ENCODE measurements around the gene SCUBE1. TPM values are rescaled to one million over a fixed set of nuclear protein-coding genes. Genes with fewer than 3 reads are reported as not detected.

The SCUBE1 gene
- total RNA-seq, 1 experiment from 2014 or later, result not detected

DNA sequence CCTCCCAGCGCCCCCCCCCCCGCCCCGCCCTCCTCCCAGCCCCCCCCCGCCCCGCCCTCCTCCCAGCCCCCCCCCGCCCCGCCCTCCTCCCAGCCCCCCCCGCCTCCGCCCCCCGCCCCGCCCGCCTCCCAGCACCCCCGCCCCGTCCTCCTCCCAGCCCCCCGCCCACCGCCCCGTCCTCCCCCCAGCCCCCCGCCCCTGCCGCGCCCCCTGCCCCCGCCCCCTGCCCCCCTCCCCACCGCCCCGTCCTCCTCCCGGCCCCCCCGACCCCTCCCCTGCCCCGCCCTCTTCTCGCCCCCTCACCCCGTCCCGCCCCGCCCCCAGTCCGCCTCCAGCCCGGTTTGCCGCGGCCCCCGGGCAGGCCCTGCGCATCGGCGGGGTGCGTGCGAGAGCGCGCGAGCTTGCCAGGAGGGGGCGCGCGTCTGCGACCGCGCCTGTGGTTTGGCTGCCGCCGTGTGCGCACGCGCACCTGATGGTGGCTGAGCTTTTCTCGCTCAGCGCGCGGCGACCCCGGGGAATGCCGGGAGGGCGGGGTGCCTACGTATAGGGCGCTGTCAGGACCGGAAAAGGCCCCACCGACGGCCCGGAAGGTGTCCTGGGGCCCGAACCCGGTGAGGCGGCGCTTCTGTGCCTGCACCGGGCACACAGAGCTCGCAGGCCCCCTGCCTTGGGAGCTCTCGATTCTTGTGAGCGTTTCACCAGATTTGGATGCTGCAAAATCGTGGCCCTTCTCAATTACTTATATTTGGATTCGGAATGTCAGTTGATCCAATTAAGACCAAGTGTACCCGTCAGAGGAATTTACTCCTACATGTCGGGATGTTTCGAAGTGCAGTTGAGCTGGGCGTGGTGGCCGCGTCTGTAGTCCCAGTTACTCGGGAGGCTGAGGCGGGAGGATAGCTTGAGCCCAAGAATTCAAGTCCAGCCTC, 155.7 kb downstream of the SCUBE1 start:
- CTCF ChIA-PET, result interaction anchor here (0.6 to 1.0 kb wide), 4 partner anchors 29 to 377 kb away, joined by 3 read pairs; no protein-coding TSS in a partner anchor
- no peak for TF ChIP-seq SIN3A (IDR thresholded peaks at IDR 0.05; ENCODE audit: borderline replicate concordance, insufficient read depth, low read depth, low read length)
- TF ChIP-seq POLR2AphosphoS5 (IDR thresholded peaks at IDR 0.05; ENCODE audit: low read depth, low read length), result peak; percentile 83
- TF ChIP-seq, protein P1, sequence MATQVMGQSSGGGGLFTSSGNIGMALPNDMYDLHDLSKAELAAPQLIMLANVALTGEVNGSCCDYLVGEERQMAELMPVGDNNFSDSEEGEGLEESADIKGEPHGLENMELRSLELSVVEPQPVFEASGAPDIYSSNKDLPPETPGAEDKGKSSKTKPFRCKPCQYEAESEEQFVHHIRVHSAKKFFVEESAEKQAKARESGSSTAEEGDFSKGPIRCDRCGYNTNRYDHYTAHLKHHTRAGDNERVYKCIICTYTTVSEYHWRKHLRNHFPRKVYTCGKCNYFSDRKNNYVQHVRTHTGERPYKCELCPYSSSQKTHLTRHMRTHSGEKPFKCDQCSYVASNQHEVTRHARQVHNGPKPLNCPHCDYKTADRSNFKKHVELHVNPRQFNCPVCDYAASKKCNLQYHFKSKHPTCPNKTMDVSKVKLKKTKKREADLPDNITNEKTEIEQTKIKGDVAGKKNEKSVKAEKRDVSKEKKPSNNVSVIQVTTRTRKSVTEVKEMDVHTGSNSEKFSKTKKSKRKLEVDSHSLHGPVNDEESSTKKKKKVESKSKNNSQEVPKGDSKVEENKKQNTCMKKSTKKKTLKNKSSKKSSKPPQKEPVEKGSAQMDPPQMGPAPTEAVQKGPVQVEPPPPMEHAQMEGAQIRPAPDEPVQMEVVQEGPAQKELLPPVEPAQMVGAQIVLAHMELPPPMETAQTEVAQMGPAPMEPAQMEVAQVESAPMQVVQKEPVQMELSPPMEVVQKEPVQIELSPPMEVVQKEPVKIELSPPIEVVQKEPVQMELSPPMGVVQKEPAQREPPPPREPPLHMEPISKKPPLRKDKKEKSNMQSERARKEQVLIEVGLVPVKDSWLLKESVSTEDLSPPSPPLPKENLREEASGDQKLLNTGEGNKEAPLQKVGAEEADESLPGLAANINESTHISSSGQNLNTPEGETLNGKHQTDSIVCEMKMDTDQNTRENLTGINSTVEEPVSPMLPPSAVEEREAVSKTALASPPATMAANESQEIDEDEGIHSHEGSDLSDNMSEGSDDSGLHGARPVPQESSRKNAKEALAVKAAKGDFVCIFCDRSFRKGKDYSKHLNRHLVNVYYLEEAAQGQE (IDR thresholded peaks at IDR 0.05; ENCODE audit: insufficient read depth in 1 of 2, low read depth in 2 of 2, low read length in 1 of 2), result no peak
- TF ChIP-seq CTCF (IDR thresholded peaks at IDR 0.05), result peak; percentile 81
- no peak for TF ChIP-seq TCF7L2 (IDR thresholded peaks at IDR 0.05; ENCODE audit: low read depth, low read length)
- Histone ChIP-seq H3K4me3 (ENCODE audit: low read depth in 2 of 2, low read length in 2 of 2) (peak overlapping the region; percentile 49 to 68), H3K36me3 (ENCODE audit: control insufficient read depth, insufficient read depth, low read length) (peaks cover 3% of the 10 kb centered on the region; the same call in 1 of the 2 replicates), H3K27me3 (ENCODE audit: control insufficient read depth, insufficient read depth, low read length) (no peaks in the 10 kb centered on the region), H3K4me1 (ENCODE audit: control insufficient read depth, insufficient read depth, low read length) (peaks cover 4% of the 10 kb centered on the region), H3K9me3 (ENCODE audit: control insufficient read depth, insufficient read depth, low read depth, low read length) (no peaks in the 10 kb centered on the region), H3K27ac (ENCODE audit: low read length) (peak overlapping the region; percentile 93)
- in situ Hi-C loops (cut with HindIII; ENCODE audit: low pct_unique_long_range_greater_than_20kb, low sequenced_read_pairs), result no loop called here
- peak; percentile 77 for DNase-seq (ENCODE audit: low read depth, low spot score)
- intact Hi-C loops (cut with micrococcal nuclease; ENCODE audit: unreplicated experiment), result no loop called here
- ATAC-seq, result peak; percentile 96
- POLR2A ChIA-PET, result no interaction called here
- no TSS peak for BruUV-seq (replicated peaks)

GRCh38 chr22:43186272-43187170, 156.7 kb downstream of the SCUBE1 start, which contains the start of gene TTLL12:
TSS of gene TTLL12 (minus strand) at chr22:43187134. CDS start at chr22:43187069, 65 bp downstream.
- peaks cover 4% of the 10 kb centered on the region for H3K4me1 ChIP-seq (ENCODE audit: control insufficient read depth, insufficient read depth, low read length)
- H3K9me3 ChIP-seq (ENCODE audit: control insufficient read depth, insufficient read depth, low read depth, low read length), result no peaks in the 10 kb centered on the region
- TSS peak; percentile 72 for BruUV-seq (replicated peaks)
- CTCF ChIA-PET, result no interaction called here
- TF ChIP-seq SIN3A (IDR thresholded peaks at IDR 0.05; ENCODE audit: borderline replicate concordance, insufficient read depth, low read depth, low read length), result no peak
- TF ChIP-seq, protein P1 (IDR thresholded peaks at IDR 0.05; ENCODE audit: insufficient read depth in 1 of 2, low read depth in 2 of 2, low read length in 1 of 2), result no peak
- no peak for TF ChIP-seq TCF7L2 (IDR thresholded peaks at IDR 0.05; ENCODE audit: low read depth, low read length)
- TF ChIP-seq POLR2AphosphoS5 (IDR thresholded peaks at IDR 0.05; ENCODE audit: low read depth, low read length), result no peak
- no peak for TF ChIP-seq CTCF (IDR thresholded peaks at IDR 0.05)
- POLR2A ChIA-PET, result no interaction called here
- ATAC-seq (peak; percentile 46), DNase-seq (ENCODE audit: low read depth, low spot score) (no peak)
- peak within 1 kb of the TSS; percentile 59 to 75 for H3K4me3 ChIP-seq (ENCODE audit: low read depth in 2 of 2, low read length in 2 of 2)
- intact Hi-C loops (cut with micrococcal nuclease; ENCODE audit: unreplicated experiment) (no loop called here), in situ Hi-C loops (cut with HindIII; ENCODE audit: low pct_unique_long_range_greater_than_20kb, low sequenced_read_pairs) (no loop called here)
- H3K27me3 ChIP-seq (ENCODE audit: control insufficient read depth, insufficient read depth, low read length), result no peaks in the 10 kb centered on the region
- H3K36me3 ChIP-seq (ENCODE audit: control insufficient read depth, insufficient read depth, low read length), result peaks cover 3% of the 10 kb centered on the region; the same call in 1 of the 2 replicates
- H3K27ac ChIP-seq (ENCODE audit: low read length), result peak within 1 kb of the TSS; percentile 93
